Thyroid gland (tissue), 4 donors: Measurements from ENCODE around the gene IQGAP3. TPM values are rescaled to one million over a fixed set of nuclear protein-coding genes. Genes with fewer than 3 reads are reported as not detected.

ENCODE experiments used
- DNase-seq, 2 donors: peaks; one replicate each; pipeline ENCODE4 v3.0.0-alpha.2; 2019
- H3K27ac ChIP-seq, 3 donors: fragments of 200-600 bp; sonication (generic); 1 replicate in 2 of 3; 2 replicates in 1 of 3; pipeline ENCODE4 v1.5.1; 2016 to 2019; ENCODE audit warnings: mild to moderate bottlenecking in 1 of 3, moderate library complexity in 1 of 3
- H3K27me3 ChIP-seq: fragments of 200-600 bp; sonication (generic); one replicate; pipeline ENCODE4 v1.5.1; 2019
- H3K36me3 ChIP-seq, 2 donors: fragments of 200-600 bp; sonication (generic); one replicate each; pipeline ENCODE4 v1.5.1; 2016 to 2019
- H3K4me1 ChIP-seq, 2 donors: fragments of 200-600 bp; sonication (generic); one replicate each; pipeline ENCODE4 v1.5.1; 2017 to 2019
- H3K4me3 ChIP-seq, 3 donors: fragments of 200-600 bp; sonication (generic); replicated peaks in 1 of 3; 1 replicate in 2 of 3; 2 replicates in 1 of 3; pipeline ENCODE4 v1.5.1; 2016; ENCODE audit warnings: mild to moderate bottlenecking in 1 of 3
- H3K9me3 ChIP-seq: fragments of 200-600 bp; sonication (generic); one replicate; pipeline ENCODE4 v1.5.1; 2017
- POLR2A ChIP-seq, 2 donors: fragments of 450-650 bp; IDR thresholded peaks; one replicate each; pipeline ENCODE4 v1.6.1; 2017; ENCODE audit warnings: antibody characterized with exemption in 2 of 2, mild to moderate bottlenecking in 2 of 2, moderate library complexity in 1 of 2
- WGBS, 2 donors: methylation state at CpG; one replicate each; pipeline ENCODE4 v1.1.5; 2017; 5-methylcytosine and 5-hydroxymethylcytosine counted together
- intact Hi-C: fragments of 100-400 bp; cut with DNase I; formaldehyde crosslinking; loops from one replicate; pipeline ENCODE4 v1.15.1; 2023
- total RNA-seq, 4 donors: library from RNA; depleted of rRNA; stranded (reverse); fragments of >200 nt; gene quantifications; one replicate each; pipeline ENCODE4 v1.2.3, GENCODE V29; 2016
- TF ChIP-seq, protein P1 (sequence below), 6 experiments: fragments of 200-600 bp in 3 of 6; fragments of 450-650 bp in 3 of 6; sonication (generic) in 3 of 6; IDR thresholded peaks; one replicate each; pipeline ENCODE4 v1.5.1; 2016 to 2019; ENCODE audit warnings: antibody characterized with exemption in 6 of 6, mild to moderate bottlenecking in 2 of 6, inconsistent platforms in 1 of 6, moderate library complexity in 1 of 6

IQGAP3 gene
- total RNA-seq, 4 donors from 2014 or later: 0.15 to 1.4 (median 0.50) TPM

DNA sequence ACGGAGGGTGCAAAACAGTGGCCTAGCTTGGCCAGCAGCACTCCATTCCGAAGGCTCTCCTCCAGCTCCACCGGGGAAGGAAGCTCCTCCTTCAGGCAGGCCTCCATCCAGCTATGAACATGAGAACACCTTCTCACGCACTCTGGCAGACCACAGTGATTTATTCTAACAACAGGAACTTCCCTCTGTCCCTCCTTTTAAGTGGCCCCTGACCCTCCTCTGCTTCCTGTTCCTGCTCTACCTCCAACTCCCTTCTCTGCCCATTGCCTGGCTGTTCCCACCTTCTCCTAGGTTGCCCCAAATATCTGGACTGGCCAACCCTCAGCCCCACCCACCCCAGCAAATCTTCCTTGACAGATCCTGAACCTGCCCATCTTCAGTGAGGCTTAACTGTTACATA is 5.9 kb downstream of the IQGAP3 start:
- TF ChIP-seq, protein P1, sequence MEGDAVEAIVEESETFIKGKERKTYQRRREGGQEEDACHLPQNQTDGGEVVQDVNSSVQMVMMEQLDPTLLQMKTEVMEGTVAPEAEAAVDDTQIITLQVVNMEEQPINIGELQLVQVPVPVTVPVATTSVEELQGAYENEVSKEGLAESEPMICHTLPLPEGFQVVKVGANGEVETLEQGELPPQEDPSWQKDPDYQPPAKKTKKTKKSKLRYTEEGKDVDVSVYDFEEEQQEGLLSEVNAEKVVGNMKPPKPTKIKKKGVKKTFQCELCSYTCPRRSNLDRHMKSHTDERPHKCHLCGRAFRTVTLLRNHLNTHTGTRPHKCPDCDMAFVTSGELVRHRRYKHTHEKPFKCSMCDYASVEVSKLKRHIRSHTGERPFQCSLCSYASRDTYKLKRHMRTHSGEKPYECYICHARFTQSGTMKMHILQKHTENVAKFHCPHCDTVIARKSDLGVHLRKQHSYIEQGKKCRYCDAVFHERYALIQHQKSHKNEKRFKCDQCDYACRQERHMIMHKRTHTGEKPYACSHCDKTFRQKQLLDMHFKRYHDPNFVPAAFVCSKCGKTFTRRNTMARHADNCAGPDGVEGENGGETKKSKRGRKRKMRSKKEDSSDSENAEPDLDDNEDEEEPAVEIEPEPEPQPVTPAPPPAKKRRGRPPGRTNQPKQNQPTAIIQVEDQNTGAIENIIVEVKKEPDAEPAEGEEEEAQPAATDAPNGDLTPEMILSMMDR (IDR thresholded peaks at IDR 0.05): no peak
- no peak for TF ChIP-seq POLR2A (IDR thresholded peaks at IDR 0.05)
- Histone ChIP-seq H3K27ac (no peak overlapping the region), H3K4me1 (no peaks in the 10 kb centered on the region), H3K36me3 (no peaks in the 10 kb centered on the region), H3K27me3 (no peaks in the 10 kb centered on the region), H3K4me3 (no peak overlapping the region), H3K9me3 (no peaks in the 10 kb centered on the region)
- DNase-seq: no peak
- 87 to 98% methylated on average over 4 of the region's 4 CpGs for WGBS, 2 donors
- intact Hi-C loops: no loop called here

DNA sequence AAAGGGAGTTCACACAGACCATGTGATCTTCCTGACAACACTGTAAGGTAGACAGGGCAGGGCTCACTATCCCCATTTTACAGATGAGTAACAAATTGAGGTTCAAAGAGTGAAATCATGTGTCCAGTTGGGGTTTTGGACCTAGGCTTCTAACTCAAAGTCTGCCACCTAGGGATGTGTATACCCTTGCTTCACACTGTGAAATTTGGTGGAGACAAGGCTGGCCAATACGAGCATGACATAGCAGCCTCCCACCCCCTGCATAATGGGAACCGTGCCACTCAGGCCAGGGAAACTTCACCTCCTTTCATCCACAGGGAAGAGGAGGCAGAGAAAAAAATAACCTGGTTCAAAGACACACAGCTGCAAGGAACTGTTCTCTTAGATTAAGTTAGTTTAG is 6.8 kb downstream of the IQGAP3 start:
- Histone ChIP-seq H3K4me1 (no peaks in the 10 kb centered on the region), H3K36me3 (no peaks in the 10 kb centered on the region), H3K9me3 (no peaks in the 10 kb centered on the region), H3K27me3 (no peaks in the 10 kb centered on the region), H3K4me3 (no peak overlapping the region), H3K27ac (no peak overlapping the region)
- whole genome bisulfite sequencing, 2 donors: 83 to 91% methylated on average over 2 of the region's 2 CpGs
- TF ChIP-seq POLR2A (IDR thresholded peaks at IDR 0.05): no peak
- intact Hi-C loops: no loop called here
- no peak for DNase-seq

DNA sequence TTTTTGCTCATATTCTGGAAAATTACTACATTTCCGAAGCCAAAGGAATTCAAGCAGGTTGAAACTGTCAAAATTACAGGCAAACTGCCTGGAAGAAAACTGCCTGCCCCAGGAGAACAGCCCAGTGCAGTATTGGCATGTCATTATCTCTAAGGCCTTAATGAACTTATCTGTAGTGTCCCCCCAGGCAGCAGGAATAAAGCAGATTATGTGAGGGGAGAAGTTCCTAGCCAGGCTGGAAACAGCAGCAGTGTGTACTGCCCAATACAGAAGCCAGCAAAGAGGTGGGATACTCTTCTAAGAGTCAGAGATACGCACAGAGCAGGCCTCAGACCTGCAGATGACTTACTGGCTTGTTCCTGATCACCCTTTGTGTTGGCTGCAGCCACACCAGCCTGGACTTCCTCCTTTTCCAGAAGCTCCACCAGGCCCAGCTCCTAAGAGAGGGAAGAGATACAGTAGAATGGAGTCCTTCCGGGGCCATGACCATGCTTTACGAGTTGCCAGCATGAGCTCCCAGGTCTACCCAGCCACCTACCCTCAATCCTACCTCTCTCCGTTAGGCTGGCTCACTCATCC is 11.7 kb downstream of the IQGAP3 start:
- no peak overlapping the region for H3K27ac ChIP-seq
- no peaks in the 10 kb centered on the region for H3K27me3 ChIP-seq
- no peaks in the 10 kb centered on the region for H3K36me3 ChIP-seq
- H3K9me3 ChIP-seq: no peaks in the 10 kb centered on the region
- TF ChIP-seq, protein P1 (IDR thresholded peaks at IDR 0.05): no peak
- TF ChIP-seq POLR2A (IDR thresholded peaks at IDR 0.05): no peak
- 77 to 78% methylated on average over 5 of the region's 5 CpGs for WGBS, 2 donors
- H3K4me3 ChIP-seq: no peak overlapping the region
- H3K4me1 ChIP-seq: no peaks in the 10 kb centered on the region
- intact Hi-C loops: no loop called here
- DNase-seq: no peak

DNA sequence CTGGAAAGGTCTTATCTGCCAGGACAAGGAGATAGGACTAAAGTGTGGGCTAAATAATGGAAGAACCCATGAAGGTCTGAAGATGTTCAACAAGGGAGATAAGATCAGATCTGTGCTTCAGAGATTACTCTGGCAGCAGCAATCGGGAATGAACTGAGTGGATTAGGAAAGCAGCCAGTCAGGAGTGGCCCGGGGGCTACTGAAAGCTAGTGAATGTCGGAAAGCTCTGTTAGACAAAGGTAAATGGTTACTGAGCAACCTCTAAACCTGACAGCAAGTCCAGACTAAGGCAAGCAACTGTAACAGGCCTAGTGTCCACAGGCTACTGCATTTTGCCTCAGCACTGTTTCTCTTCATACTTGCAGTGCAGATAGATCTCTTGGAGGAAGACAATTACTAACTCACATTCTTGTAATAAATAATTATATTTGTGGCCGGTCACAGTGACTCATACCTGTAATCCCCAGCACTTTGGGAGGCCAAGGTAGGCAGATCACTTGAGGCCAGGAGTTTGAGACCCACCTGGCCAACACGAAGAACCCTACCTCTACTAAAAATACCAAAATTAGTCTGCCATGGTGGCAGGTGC is 12.5 kb downstream of the IQGAP3 start:
- Histone ChIP-seq H3K27ac (no peak overlapping the region), H3K27me3 (no peaks in the 10 kb centered on the region), H3K4me3 (no peak overlapping the region), H3K4me1 (no peaks in the 10 kb centered on the region), H3K36me3 (no peaks in the 10 kb centered on the region), H3K9me3 (no peaks in the 10 kb centered on the region)
- DNase-seq: no peak
- no peak for TF ChIP-seq POLR2A (IDR thresholded peaks at IDR 0.05)
- TF ChIP-seq, protein P1 (IDR thresholded peaks at IDR 0.05): no peak
- intact Hi-C loops: no loop called here
- WGBS, 2 donors: 67 to 76% methylated on average over 5 of the region's 5 CpGs

DNA sequence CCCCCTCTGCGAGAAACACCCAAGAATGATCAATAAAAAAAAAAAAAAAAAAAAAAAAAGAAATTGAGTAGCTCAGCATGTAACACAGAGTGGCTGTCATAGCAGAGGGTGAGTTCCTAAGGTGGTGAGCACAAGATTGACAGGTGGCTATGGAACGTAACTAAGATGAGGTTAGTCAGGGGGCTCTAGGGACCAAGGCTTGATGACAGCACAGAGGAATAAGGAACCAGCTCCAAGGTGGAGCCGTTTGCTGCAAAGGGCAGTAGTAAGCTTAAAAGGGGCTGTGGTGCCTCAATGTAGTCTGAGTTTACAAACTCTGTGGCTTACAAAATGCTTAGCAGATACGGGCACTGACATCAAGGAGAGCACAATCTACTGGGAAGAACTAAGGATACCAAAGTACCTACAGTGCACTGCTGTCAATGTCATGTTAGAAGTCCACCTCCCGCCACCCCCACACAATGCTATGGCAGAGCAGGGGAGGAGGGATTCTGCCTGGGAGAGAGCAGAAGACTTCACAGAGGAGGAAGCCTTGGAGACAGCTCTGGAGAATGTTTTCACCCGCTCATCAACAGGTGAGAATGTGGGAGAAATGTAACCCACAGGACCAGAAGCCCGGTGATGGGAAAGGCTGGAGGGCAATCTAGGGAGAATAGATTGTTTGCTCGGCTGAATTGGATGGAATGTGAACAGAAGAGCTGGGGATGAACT is 13.1 kb downstream of the IQGAP3 start:
- intact Hi-C loops: no loop called here
- Histone ChIP-seq H3K4me3 (no peak overlapping the region), H3K27me3 (no peaks in the 10 kb centered on the region), H3K27ac (no peak overlapping the region), H3K4me1 (no peaks in the 10 kb centered on the region), H3K9me3 (no peaks in the 10 kb centered on the region), H3K36me3 (no peaks in the 10 kb centered on the region)
- TF ChIP-seq, protein P1 (IDR thresholded peaks at IDR 0.05): no peak
- no peak for TF ChIP-seq POLR2A (IDR thresholded peaks at IDR 0.05)
- WGBS, 2 donors: 68 to 78% methylated on average over 7 of the region's 8 CpGs
- DNase-seq: no peak
